Endometrial microvascular endothelial cells (primary cell): ENCODE results near the gene SCARF2. TPM values are rescaled to one million over a fixed set of nuclear protein-coding genes. Genes with fewer than 3 reads are reported as not detected.

Experiments
- in situ Hi-C: cut with HindIII; loops from 2 replicates; pipeline ENCODE4 v1.10.0; 2017; ENCODE audit warnings: low sequenced_read_pairs, low pct_unique_long_range_greater_than_20kb; ENCODE audit errors: inconsistent ontology term
- total RNA-seq: library from RNA; depleted of rRNA; stranded (reverse); fragments of >200 nt; gene quantifications from one replicate; pipeline ENCODE4 v1.2.3, GENCODE V29; 2015; ENCODE audit errors: inconsistent ontology term

The SCARF2 gene
- total RNA-seq, 1 donor from 2014 or later, result 5.0 TPM

GRCh38 chr22:20431511-20432192, 6.0 kb downstream of the SCARF2 start:
- in situ Hi-C loops, result no loop called here

GRCh38 chr22:20430720-20431510, 6.7 kb downstream of the SCARF2 start:
- in situ Hi-C loops, result no loop called here

- in situ Hi-C loops, result no loop called here
These were observed 7.4 kb downstream of the SCARF2 start for GRCh38 chr22:20430101-20430719.

- in situ Hi-C loops, result no loop called here
These were observed 8.1 kb downstream of the SCARF2 start for GRCh38 chr22:20429254-20430100.

GRCh38 chr22:20428496-20429253, 8.9 kb downstream of the SCARF2 start:
- in situ Hi-C loops, result no loop called here

GRCh38 chr22:20427945-20428417, 9.6 kb downstream of the SCARF2 start:
- in situ Hi-C loops, result no loop called here

- in situ Hi-C loops, result no loop called here
These were observed 10.3 kb downstream of the SCARF2 start for GRCh38 chr22:20427104-20427944.

- in situ Hi-C loops, result no loop called here
These were observed 11.4 kb downstream of the SCARF2 start for GRCh38 chr22:20426259-20426615.

- in situ Hi-C loops, result no loop called here
These were observed 11.9 kb downstream of the SCARF2 start for GRCh38 chr22:20425566-20426258.

GRCh38 chr22:20424932-20425565, 12.6 kb downstream of the SCARF2 start:
- in situ Hi-C loops, result no loop called here

- in situ Hi-C loops, result no loop called here
These were observed 13.1 kb downstream of the SCARF2 start for GRCh38 chr22:20424568-20424931.

GRCh38 chr22:20423906-20424551, 13.6 kb downstream of the SCARF2 start:
- in situ Hi-C loops, result no loop called here

GRCh38 chr22:20423008-20423905, 14.4 kb downstream of the SCARF2 start:
- in situ Hi-C loops, result no loop called here

GRCh38 chr22:20422271-20423007, 15.2 kb downstream of the SCARF2 start:
- in situ Hi-C loops, result no loop called here

- in situ Hi-C loops, result no loop called here
These were observed 16.1 kb downstream of the SCARF2 start for GRCh38 chr22:20421507-20421874.
